HepG2 (cell line): ENCODE results near the gene ERCC2. TPM values are rescaled to one million over a fixed set of nuclear protein-coding genes. Genes with fewer than 3 reads are reported as not detected.
A peak's percentile ranks its signal among the peaks of the same experiment; 100 is the strongest.

ENCODE experiments used
- ATAC-seq: fragments of 200-7000 bp; cut with Tn5 transposase; 3 replicates; pipeline ENCODE4 v1.9.1; 2020; ENCODE audit warnings: mild to moderate bottlenecking, moderate library complexity
- BruUV-seq: library from RNA; stranded (reverse); fragments of 400-500 nt; replicated peaks from 2 replicates; lab custom pipeline; 2021; lab: Mats Ljungman, UMichigan
- CTCF ChIA-PET: fragments of 300-600 bp; formaldehyde crosslinking; extraction: SDS; loops from one replicate; lab custom pipeline; 2021; ENCODE audit warnings: low total read pairs, inconsistent platforms, low intra/inter-chr PET ratio; lab: Yijun Ruan, JAX
- POLR2A ChIA-PET: fragments of 350-600 bp; sonication (Branson Sonifier 250); formaldehyde crosslinking; loops from one replicate; lab custom pipeline; 2020; ENCODE audit warnings: antibody characterized with exemption, inconsistent platforms; lab: Yijun Ruan, JAX
- DNase-seq: peaks from one replicate; pipeline ENCODE4 v3.0.0-alpha.2; 2015; ENCODE audit warnings: low spot score
- FAIRE-seq: peaks from 3 replicates; lab custom pipeline; 2011; peaks lifted over from hg19 to GRCh38; lab: Jason Lieb, UNC
- H2AFZ ChIP-seq: one replicate; pipeline ENCODE4 v1.6.1; 2011; ENCODE audit warnings: low read length, inconsistent platforms
- H3K27ac ChIP-seq: fragments of 300-600 bp; 3 replicates; pipeline ENCODE4 v1.8.0; 2011; ENCODE audit warnings: mixed run types, mild to moderate bottlenecking, mixed read lengths, low read length, inconsistent platforms; ENCODE audit not compliant: insufficient read depth; ENCODE audit errors: extremely low read length
- H3K27me3 ChIP-seq, 2 experiments: fragments of 200-600 bp in 1 of 2; 2 replicates in 1 of 2; 3 replicates in 1 of 2; pipeline versions ENCODE4 v1.6.0 to v1.8.0; 2011; ENCODE audit warnings: low read length in 2 of 2, mild to moderate bottlenecking in 2 of 2, moderate library complexity in 2 of 2, inconsistent platforms in 1 of 2; ENCODE audit not compliant: insufficient read depth in 2 of 2, control insufficient read depth in 1 of 2
- H3K36me3 ChIP-seq, 2 experiments: fragments of 200-600 bp in 1 of 2; replicated peaks in 1 of 2; 2 replicates in 1 of 2; 3 replicates in 1 of 2; pipeline versions ENCODE4 v1.5.1 to v1.8.0; 2011; ENCODE audit warnings: low read length in 2 of 2, inconsistent platforms in 1 of 2; ENCODE audit not compliant: insufficient read depth in 2 of 2, control insufficient read depth in 1 of 2
- H3K4me1 ChIP-seq: 2 replicates; pipeline ENCODE4 v1.5.1; 2012; ENCODE audit warnings: low read length, inconsistent platforms; ENCODE audit not compliant: insufficient read depth
- H3K4me2 ChIP-seq: 2 replicates; pipeline ENCODE4 v1.6.0; 2011; ENCODE audit warnings: low read depth, low read length, inconsistent platforms
- H3K4me3 ChIP-seq, 3 experiments: fragments of 200-600 bp in 1 of 3; sonication (generic), shearing (Covaris generic) in 1 of 3; replicated peaks in 1 of 3; 2 replicates each; pipeline ENCODE4 v1.5.1; 2011 to 2016; ENCODE audit warnings: low read length in 3 of 3, inconsistent platforms in 2 of 3, low read depth in 2 of 3, mild to moderate bottlenecking in 2 of 3, control low read depth in 1 of 3, mixed read lengths in 1 of 3; ENCODE audit not compliant: insufficient read depth in 1 of 3
- H3K79me2 ChIP-seq: one replicate; pipeline ENCODE4 v1.6.1; 2011; ENCODE audit warnings: low read length, inconsistent platforms; ENCODE audit not compliant: insufficient read depth
- H3K9ac ChIP-seq: 2 replicates; pipeline ENCODE4 v1.6.0; 2011; ENCODE audit warnings: mild to moderate bottlenecking, low read depth, low read length, inconsistent platforms; ENCODE audit not compliant: insufficient read depth
- H3K9me3 ChIP-seq: 2 replicates; pipeline ENCODE4 v1.5.1; 2012; ENCODE audit warnings: mild to moderate bottlenecking, low read length
- H4K20me1 ChIP-seq: 2 replicates; pipeline ENCODE4 v1.6.0; 2011; ENCODE audit warnings: inconsistent platforms, mild to moderate bottlenecking, low read length, moderate library complexity; ENCODE audit not compliant: insufficient read depth
- AGO1 ChIP-seq: fragments of 200-400 bp; formaldehyde crosslinking; IDR thresholded peaks from 2 replicates; pipeline ENCODE4 v1.6.1; 2017; ENCODE audit warnings: mild to moderate bottlenecking, low read depth, low read length, moderate library complexity; ENCODE audit not compliant: poor library complexity, severe bottlenecking
- HDAC2 ChIP-seq: sonication (generic); formaldehyde crosslinking; IDR thresholded peaks from 2 replicates; pipeline ENCODE4 v1.4.0; 2020; ENCODE audit warnings: missing genetic modification reagents
- MLLT10 ChIP-seq: sonication (generic); formaldehyde crosslinking; IDR thresholded peaks from 2 replicates; pipeline ENCODE4 v1.4.0; 2020; ENCODE audit warnings: missing genetic modification reagents
- RORA ChIP-seq: sonication (generic); formaldehyde crosslinking; IDR thresholded peaks from 2 replicates; pipeline ENCODE4 v1.5.0; 2020; ENCODE audit warnings: mild to moderate bottlenecking, missing genetic modification reagents, moderate library complexity
- RXRA ChIP-seq: sonication (generic); formaldehyde crosslinking; IDR thresholded peaks from 2 replicates; pipeline ENCODE4 v1.5.1; 2020; ENCODE audit warnings: missing genetic modification reagents
- XBP1 ChIP-seq: sonication (generic); formaldehyde crosslinking; IDR thresholded peaks from 2 replicates; pipeline ENCODE4 v1.5.0; 2020; ENCODE audit warnings: missing genetic modification reagents
- ZBTB3 ChIP-seq: sonication (generic); formaldehyde crosslinking; IDR thresholded peaks from 2 replicates; pipeline ENCODE4 v1.4.0; 2020; ENCODE audit warnings: low read depth, mild to moderate bottlenecking, moderate library complexity, missing genetic modification reagents, borderline replicate concordance
- ZFP36 ChIP-seq: fragments of 150-350 bp; IDR thresholded peaks from 2 replicates; pipeline ENCODE4 v1.6.1; 2018; ENCODE audit warnings: borderline replicate concordance, low read length, low read depth; ENCODE audit not compliant: partially characterized antibody
- ZFP41 ChIP-seq: sonication (generic); formaldehyde crosslinking; IDR thresholded peaks from 2 replicates; pipeline ENCODE4 v1.4.0; 2020; ENCODE audit warnings: mild to moderate bottlenecking, missing genetic modification reagents, borderline replicate concordance
- ZFP62 ChIP-seq: sonication (generic); formaldehyde crosslinking; IDR thresholded peaks from 2 replicates; pipeline ENCODE4 v1.4.0; 2020; ENCODE audit warnings: missing genetic modification reagents
- ZNF180 ChIP-seq: sonication (generic); formaldehyde crosslinking; IDR thresholded peaks from 2 replicates; pipeline ENCODE4 v1.4.0; 2020; ENCODE audit warnings: low read depth, missing genetic modification reagents, borderline replicate concordance
- ZNF24 ChIP-seq: fragments of 450-650 bp; IDR thresholded peaks from 2 replicates; pipeline ENCODE4 v1.6.1; 2017; ENCODE audit warnings: antibody characterized with exemption, mild to moderate bottlenecking
- ZNF256 ChIP-seq: sonication (generic); formaldehyde crosslinking; conservative IDR thresholded peaks from 2 replicates; pipeline ENCODE4 v1.4.0; 2020; ENCODE audit warnings: missing genetic modification reagents
- ZNF552 ChIP-seq: sonication (generic); formaldehyde crosslinking; IDR thresholded peaks from 2 replicates; pipeline ENCODE4 v1.9.0; 2022; ENCODE audit warnings: missing genetic modification reagents, mild to moderate bottlenecking, borderline replicate concordance
- WGBS: methylation state at CpG from one replicate; pipeline ENCODE4 v1.1.6; 2017; ENCODE audit warnings: low lambda C conversion rate; 5-methylcytosine and 5-hydroxymethylcytosine counted together
- in situ Hi-C: cut with HindIII; loops from 2 replicates; pipeline ENCODE4 v1.10.0; 2017; ENCODE audit warnings: low pct_unique_long_range_greater_than_20kb; ENCODE audit not compliant: extremely low pct_ligation_motif_present
- intact Hi-C: fragments of 100-400 bp; cut with micrococcal nuclease; formaldehyde crosslinking; loops from one replicate; pipeline ENCODE4 v1.10.0; 2022; ENCODE audit not compliant: unreplicated experiment
- polyA plus RNA-seq, 8 experiments: library from polyadenylated mRNA; depleted of rRNA in 3 of 8; stranded (reverse) in 7 of 8; unstranded in 1 of 8; fragments of >200 nt; fragmentation: Illumina TruSeq in 4 of 8; extraction: Trizol in 4 of 8; gene quantifications; 2 replicates each; pipeline versions ENCODE4 v1.2.1 to v1.2.3, GENCODE V29; 2011 to 2016; ENCODE audit warnings: low read depth in 4 of 8, missing spikeins in 1 of 8, mixed read lengths in 1 of 8; ENCODE audit not compliant: insufficient read depth in 1 of 8
- total RNA-seq, 5 experiments: library from RNA; depleted of rRNA; stranded (reverse); fragments of >200 nt; fragmentation: Illumina TruSeq; extraction: Trizol; gene quantifications; 2 replicates each; pipeline ENCODE4 v1.2.3, GENCODE V29; 2016; ENCODE audit warnings: low read depth in 1 of 5
- TF ChIP-seq, protein P1 (sequence below): sonication (generic); formaldehyde crosslinking; IDR thresholded peaks from 2 replicates; pipeline ENCODE4 v1.5.0; 2020; ENCODE audit warnings: missing genetic modification reagents
- TF ChIP-seq, protein P2 (sequence below): sonication (generic); formaldehyde crosslinking; IDR thresholded peaks from 2 replicates; pipeline ENCODE4 v1.5.1; 2020; ENCODE audit warnings: missing genetic modification reagents, mild to moderate bottlenecking, borderline replicate concordance
- TF ChIP-seq, protein P3 (sequence below): sonication (generic); formaldehyde crosslinking; IDR thresholded peaks from 2 replicates; pipeline ENCODE4 v1.4.0; 2020; ENCODE audit warnings: mild to moderate bottlenecking, missing genetic modification reagents

Gene ERCC2
- total and polyA plus RNA-seq, 2 of the 13 experiments (the other 11 are each of a cell fraction or from before 2014, with no cell fraction given), result 25.4 to 49.2 TPM

DNA sequence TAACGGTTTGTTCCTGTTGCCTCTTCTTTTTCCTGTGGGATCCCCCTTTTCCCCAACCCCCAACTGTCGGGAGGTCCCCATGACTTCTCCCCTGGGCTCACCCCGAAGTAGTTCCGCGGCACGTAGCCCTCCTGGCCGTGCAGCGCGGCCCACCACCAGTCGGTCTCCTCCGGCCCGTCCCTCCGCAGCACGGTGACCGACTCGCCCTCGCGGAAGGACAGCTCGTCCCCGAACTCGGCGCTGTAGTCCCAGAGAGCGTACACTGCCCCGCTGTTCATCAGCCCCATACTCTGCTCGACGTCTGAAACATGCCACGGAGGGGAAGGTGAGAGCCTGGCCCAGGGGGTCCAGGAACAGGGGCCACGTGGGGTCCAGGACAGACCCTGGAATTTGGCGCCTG lies 12.1 kb upstream of the ERCC2 start:
- H3K4me2 ChIP-seq, result no peak overlapping the region
- no peaks in the 10 kb centered on the region for H3K9me3 ChIP-seq
- H4K20me1 ChIP-seq, result no peaks in the 10 kb centered on the region
- FAIRE-seq (no peak), DNase-seq (no peak), ATAC-seq (no peak; the same call in 2 of the 3 replicates)
- BruUV-seq, result no TSS peak
- no peaks in the 10 kb centered on the region for H3K36me3 ChIP-seq
- ChIA-PET POLR2A (no interaction called here), CTCF (no interaction called here)
- H3K27me3 ChIP-seq, result no peaks in the 10 kb centered on the region
- TF ChIP-seq RXRA (CRISPR knock-in tag) (no peak), AGO1 (peak; percentile 27)
- no peak overlapping the region for H2AFZ ChIP-seq
- no peak overlapping the region for H3K4me3 ChIP-seq
- 94% methylated on average over 28 of the region's 29 CpGs for WGBS
- in situ Hi-C loops, result no loop called here
- intact Hi-C loops, result no loop called here
- H3K4me1 ChIP-seq, result no peaks in the 10 kb centered on the region
- H3K27ac ChIP-seq, result no peak overlapping the region
- no peaks in the 10 kb centered on the region for H3K79me2 ChIP-seq
- no peak overlapping the region for H3K9ac ChIP-seq

DNA sequence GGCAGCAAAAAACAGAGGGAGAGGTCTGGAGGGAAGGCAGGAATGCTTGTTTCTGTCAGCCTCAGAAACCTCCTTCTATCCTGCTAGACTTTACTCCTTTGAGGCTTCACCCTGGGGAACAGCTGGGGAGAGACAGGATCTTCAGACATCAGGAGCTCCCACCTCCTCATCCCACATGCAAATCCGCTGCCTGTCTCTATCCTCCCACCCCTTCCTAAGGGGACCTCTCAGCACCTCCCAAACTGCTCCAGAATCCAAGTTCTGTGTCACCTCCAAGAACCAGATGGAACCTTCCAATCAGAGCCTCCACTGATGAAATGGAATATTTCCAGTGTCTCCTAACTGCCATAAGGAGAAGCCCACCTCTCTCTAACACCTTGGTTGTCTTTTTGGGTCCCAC lies 9.7 kb upstream of the ERCC2 start:
- H3K4me3 ChIP-seq, result no peak overlapping the region
- H4K20me1 ChIP-seq, result no peaks in the 10 kb centered on the region
- ChIA-PET POLR2A (no interaction called here), CTCF (no interaction called here)
- H3K27ac ChIP-seq, result no peak overlapping the region
- no peak overlapping the region for H3K4me2 ChIP-seq
- no peaks in the 10 kb centered on the region for H3K79me2 ChIP-seq
- no peak overlapping the region for H3K9ac ChIP-seq
- no peaks in the 10 kb centered on the region for H3K36me3 ChIP-seq
- DNase-seq, result no peak
- ATAC-seq, result no peak
- no peak for FAIRE-seq
- H2AFZ ChIP-seq, result no peak overlapping the region
- WGBS, result 86% methylated on average over 1 of the region's 1 CpG
- H3K27me3 ChIP-seq, result no peaks in the 10 kb centered on the region
- in situ Hi-C loops (no loop called here), intact Hi-C loops (no loop called here)
- BruUV-seq, result no TSS peak
- H3K4me1 ChIP-seq, result peaks cover 17% of the 10 kb centered on the region
- no peaks in the 10 kb centered on the region for H3K9me3 ChIP-seq
- TF ChIP-seq ZNF180 (CRISPR knock-in tag), result no peak
- TF ChIP-seq, protein P1, sequence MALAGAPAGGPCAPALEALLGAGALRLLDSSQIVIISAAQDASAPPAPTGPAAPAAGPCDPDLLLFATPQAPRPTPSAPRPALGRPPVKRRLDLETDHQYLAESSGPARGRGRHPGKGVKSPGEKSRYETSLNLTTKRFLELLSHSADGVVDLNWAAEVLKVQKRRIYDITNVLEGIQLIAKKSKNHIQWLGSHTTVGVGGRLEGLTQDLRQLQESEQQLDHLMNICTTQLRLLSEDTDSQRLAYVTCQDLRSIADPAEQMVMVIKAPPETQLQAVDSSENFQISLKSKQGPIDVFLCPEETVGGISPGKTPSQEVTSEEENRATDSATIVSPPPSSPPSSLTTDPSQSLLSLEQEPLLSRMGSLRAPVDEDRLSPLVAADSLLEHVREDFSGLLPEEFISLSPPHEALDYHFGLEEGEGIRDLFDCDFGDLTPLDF (CRISPR knock-in tag), result no peak
- no peak for TF ChIP-seq ZFP41 (CRISPR knock-in tag)
- no peak for TF ChIP-seq ZNF24
- TF ChIP-seq, protein P2, sequence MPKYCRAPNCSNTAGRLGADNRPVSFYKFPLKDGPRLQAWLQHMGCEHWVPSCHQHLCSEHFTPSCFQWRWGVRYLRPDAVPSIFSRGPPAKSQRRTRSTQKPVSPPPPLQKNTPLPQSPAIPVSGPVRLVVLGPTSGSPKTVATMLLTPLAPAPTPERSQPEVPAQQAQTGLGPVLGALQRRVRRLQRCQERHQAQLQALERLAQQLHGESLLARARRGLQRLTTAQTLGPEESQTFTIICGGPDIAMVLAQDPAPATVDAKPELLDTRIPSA (CRISPR knock-in tag), result no peak
- no peak for TF ChIP-seq RORA (CRISPR knock-in tag)
- TF ChIP-seq, protein P3, sequence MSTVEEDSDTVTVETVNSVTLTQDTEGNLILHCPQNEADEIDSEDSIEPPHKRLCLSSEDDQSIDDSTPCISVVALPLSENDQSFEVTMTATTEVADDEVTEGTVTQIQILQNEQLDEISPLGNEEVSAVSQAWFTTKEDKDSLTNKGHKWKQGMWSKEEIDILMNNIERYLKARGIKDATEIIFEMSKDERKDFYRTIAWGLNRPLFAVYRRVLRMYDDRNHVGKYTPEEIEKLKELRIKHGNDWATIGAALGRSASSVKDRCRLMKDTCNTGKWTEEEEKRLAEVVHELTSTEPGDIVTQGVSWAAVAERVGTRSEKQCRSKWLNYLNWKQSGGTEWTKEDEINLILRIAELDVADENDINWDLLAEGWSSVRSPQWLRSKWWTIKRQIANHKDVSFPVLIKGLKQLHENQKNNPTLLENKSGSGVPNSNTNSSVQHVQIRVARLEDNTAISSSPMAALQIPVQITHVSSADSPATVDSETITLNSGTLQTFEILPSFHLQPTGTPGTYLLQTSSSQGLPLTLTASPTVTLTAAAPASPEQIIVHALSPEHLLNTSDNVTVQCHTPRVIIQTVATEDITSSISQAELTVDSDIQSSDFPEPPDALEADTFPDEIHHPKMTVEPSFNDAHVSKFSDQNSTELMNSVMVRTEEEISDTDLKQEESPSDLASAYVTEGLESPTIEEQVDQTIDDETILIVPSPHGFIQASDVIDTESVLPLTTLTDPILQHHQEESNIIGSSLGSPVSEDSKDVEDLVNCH (CRISPR knock-in tag), result no peak
- TF ChIP-seq ZBTB3, result no peak
- TF ChIP-seq ZNF552 (CRISPR knock-in tag), result no peak
- no peak for TF ChIP-seq ZNF256 (CRISPR knock-in tag)
- no peak for TF ChIP-seq ZFP36
- TF ChIP-seq XBP1, result no peak
- no peak for TF ChIP-seq HDAC2
- no peak for TF ChIP-seq ZFP62 (CRISPR knock-in tag)
- no peak for TF ChIP-seq MLLT10 (CRISPR knock-in tag)
